ENCODE results near the gene PTCHD4.
"Not testable (repeated sequence)": the region's sequence is repeated elsewhere in the genome, so short reads cannot be mapped to it uniquely, and the experiment has no call there.

PTCHD4 gene

GRCh38 chr6:48111143-48111506 is at the start of gene PTCHD4:
Gene PTCHD4 (minus strand): TSS chr6:48111197. CDS start chr6:48068957, 42,240 bp downstream.
- in situ Hi-C loops (cut with MboI; ENCODE audit: low pct_unique_long_range_greater_than_20kb, low sequenced_read_pairs): no loop called here
- DNase-seq: peak; percentile 34

DNA sequence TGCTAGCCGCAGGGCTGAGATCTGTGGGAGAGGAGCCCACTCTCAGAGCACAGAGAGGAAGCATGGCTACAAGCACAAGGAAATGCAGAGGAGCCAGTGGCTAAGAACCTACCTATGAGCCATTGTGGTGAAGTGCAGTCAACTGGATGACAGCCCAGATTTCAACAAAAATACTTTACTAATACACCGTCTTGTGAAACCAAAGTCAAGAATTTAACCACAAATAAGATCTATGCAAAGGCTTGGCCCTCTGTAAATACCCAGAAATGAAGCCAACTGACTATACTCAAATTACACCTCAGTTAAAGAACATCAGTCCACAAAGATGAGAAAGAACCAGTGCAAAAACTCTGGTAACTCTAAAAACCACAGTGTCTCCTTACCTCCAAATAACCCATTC is 40.1 kb upstream of the PTCHD4 start:
- in situ Hi-C loops (cut with MboI; ENCODE audit: low pct_unique_long_range_greater_than_20kb, low sequenced_read_pairs): no loop called here
- DNase-seq: no peak

DNA sequence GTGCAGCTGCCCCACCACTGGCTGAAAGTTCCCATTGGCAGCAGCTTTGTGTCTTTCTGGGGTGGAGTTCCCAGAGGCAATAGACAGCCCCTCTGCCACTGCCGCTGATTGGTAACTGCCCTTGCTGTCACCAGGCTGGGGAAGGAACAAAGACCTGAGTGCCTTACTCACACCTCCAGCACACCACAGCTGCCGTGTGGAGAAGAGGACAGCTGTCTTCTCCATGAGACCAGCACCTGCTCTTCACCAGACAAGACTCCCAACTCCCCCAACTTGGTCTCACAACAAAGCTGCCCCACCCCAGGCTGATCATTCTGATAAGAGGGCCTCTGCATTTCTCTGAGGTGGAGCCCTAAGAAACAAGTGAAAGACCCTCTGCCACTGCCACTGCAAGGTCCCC is 39.7 kb upstream of the PTCHD4 start:
- DNase-seq: no peak
- in situ Hi-C loops (cut with MboI; ENCODE audit: low pct_unique_long_range_greater_than_20kb, low sequenced_read_pairs): no loop called here

DNA sequence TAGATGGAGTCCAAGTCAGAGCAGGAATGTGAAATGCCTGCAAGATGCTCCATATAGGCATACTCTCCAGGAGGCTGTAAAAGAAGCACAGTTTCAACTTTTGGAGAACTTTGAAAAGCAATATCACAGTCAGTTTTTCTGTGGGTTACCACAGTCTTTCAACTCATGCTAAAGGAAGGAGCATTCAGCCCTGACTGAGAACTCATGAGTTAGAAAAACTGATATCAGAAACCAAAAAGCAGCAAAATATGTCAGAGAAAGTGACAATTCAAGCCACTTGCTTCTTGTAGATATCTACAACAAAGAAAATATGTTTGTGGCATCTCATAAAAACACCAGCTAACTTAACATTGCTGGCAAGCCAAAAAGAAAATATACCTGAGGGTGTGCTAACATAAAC is 36.1 kb upstream of the PTCHD4 start:
- in situ Hi-C loops (cut with MboI; ENCODE audit: low pct_unique_long_range_greater_than_20kb, low sequenced_read_pairs): no loop called here
- DNase-seq: no peak

- no peak for DNase-seq
- in situ Hi-C loops (cut with MboI; ENCODE audit: low pct_unique_long_range_greater_than_20kb, low sequenced_read_pairs): no loop called here
These were observed 33.0 kb upstream of the PTCHD4 start for GRCh38 chr6:48144021-48144420.

- in situ Hi-C loops (cut with MboI; ENCODE audit: low pct_unique_long_range_greater_than_20kb, low sequenced_read_pairs): no loop called here
- DNase-seq: no peak
These were observed 31.0 kb upstream of the PTCHD4 start for GRCh38 chr6:48141975-48142374.

DNA sequence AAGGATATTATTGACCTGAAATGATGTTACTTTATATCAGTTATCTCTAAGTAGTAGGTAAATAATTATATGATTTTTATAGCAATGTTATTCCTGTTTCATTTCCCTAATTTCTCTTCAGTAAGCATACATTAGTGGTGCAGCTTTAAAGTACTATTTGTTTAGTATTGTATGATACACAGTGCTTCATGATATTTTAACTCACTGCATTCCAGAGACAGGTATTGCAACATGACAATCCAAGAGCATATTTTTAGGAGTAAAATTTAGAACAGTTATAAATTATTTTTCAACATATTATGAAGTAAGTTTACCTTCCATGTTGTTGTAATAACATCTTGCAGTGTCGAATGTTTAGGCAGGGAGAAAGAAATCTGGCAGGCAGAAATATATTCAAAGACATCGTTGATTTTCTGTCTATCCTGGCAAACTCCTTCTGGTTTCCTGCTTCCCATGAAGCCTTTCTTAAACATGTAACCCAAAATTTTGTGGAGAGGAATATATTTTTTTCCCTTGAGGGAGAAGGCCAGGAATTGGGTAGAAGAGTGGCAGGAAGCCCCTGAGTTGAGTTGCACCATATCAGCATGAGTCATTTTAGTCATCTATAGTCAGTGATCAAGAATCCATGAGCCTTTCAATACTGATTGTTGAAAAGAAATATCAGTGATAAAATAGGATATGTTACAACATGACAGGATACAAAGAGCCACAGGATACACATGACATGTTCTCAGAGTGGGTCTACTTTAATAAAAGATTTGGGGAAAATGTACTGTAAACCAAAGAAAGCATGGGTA is 29.0 kb upstream of the PTCHD4 start:
- no peak for DNase-seq
- in situ Hi-C loops (cut with MboI; ENCODE audit: low pct_unique_long_range_greater_than_20kb, low sequenced_read_pairs): no loop called here

GRCh38 chr6:48136856-48137255 is 25.9 kb upstream of the PTCHD4 start:
- in situ Hi-C loops (cut with MboI; ENCODE audit: low pct_unique_long_range_greater_than_20kb, low sequenced_read_pairs): no loop called here
- DNase-seq: no peak

DNA sequence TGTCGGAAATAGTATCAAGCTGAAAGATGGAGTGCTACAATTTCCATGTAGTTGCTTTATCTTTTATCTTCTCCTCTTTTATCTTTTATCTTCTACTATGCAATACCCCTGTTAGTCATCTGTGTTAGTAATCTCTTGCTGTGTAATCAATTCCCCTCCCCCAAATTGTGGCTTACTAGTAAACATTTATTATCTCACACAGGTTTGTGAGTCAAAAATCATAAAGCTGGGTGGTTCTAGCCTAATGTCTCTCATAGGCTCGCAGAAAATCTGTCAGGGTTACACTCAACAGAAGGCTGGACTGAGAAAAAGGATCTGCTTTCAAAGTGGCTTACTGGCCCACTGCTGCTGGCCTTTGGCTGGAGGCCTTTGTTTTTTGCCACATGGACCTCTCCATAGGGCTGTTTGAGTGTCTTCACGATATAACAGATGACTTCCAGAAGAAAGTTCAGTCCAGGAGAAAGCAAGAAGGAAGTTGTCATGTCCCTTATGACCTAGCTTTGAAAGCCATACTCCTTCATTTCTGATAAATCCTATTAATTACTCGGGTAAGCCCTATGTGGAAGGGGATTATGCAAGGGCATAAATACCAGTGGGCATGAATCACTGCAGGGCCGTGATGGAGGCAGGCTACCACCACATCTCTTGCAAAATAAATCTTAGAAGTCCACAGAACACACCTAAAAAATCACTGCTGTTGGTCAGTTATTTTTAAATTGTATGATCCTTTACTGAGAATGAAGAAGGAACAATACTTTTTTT is 24.5 kb upstream of the PTCHD4 start:
- no peak for DNase-seq
- in situ Hi-C loops (cut with MboI; ENCODE audit: low pct_unique_long_range_greater_than_20kb, low sequenced_read_pairs): no loop called here

DNA sequence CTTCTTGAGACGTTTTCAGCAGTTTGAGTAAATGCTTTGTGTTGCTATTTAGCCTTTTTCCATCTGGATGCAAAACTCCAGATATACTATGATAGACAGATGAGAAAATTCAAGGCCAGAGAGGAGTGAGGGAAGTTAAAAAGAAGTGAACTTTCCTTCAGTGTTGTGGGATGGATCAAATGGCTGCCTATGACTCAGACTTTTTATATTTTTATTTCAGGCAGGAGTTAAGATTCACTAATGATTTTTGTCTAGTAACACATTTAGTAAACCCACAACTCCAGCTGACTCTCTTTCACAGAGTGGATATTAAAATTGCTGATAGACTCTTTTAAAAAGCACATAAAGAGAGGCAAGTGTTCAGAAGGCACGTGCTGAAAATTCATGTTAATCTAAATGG is 23.2 kb upstream of the PTCHD4 start:
- in situ Hi-C loops (cut with MboI; ENCODE audit: low pct_unique_long_range_greater_than_20kb, low sequenced_read_pairs): no loop called here
- no peak for DNase-seq

- in situ Hi-C loops (cut with MboI; ENCODE audit: low pct_unique_long_range_greater_than_20kb, low sequenced_read_pairs): no loop called here
These were observed 12.6 kb upstream of the PTCHD4 start for GRCh38 chr6:48123601-48124000.

DNA sequence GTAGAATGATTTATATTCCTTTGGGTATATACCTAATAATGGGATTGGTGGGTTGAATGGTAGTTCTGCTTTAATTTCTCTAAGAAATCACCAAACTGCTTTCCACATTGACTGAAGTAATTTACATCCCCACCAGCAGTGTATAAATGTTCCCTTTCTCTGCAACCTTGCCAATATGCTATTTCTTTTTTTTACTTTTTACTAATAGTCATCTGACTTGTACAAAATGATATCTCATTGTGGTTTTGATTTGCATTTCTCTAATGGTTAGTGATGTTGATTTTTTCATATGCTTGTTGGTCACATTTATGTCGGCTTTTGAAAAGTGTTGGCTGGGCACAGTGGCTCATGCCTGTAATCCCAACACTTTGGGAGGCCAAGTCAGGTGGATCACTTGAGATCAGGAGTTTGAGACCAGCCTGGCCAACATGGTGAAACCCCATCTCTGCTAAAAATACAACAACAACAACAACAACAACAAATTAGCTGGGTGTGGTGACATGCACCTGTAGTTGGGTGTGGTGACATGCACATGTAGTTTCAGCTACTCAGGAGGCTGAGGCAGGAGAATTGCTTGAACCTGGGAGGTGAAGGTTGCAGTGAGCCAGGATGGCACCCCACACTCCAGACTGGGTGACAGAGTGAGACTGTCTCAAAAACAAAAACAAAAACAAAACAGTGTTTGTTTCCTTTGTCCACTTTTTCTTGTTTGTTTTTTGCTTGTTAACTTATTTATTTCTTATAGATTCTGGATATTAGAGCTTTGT is 11.2 kb upstream of the PTCHD4 start:
- DNase-seq; in situ Hi-C loops (cut with MboI; ENCODE audit: low pct_unique_long_range_greater_than_20kb, low sequenced_read_pairs): not testable (repeated sequence)

More at GRCh38 chr6:48123601-48124000, 12.6 kb upstream of the PTCHD4 start:
- no peak for DNase-seq

DNA sequence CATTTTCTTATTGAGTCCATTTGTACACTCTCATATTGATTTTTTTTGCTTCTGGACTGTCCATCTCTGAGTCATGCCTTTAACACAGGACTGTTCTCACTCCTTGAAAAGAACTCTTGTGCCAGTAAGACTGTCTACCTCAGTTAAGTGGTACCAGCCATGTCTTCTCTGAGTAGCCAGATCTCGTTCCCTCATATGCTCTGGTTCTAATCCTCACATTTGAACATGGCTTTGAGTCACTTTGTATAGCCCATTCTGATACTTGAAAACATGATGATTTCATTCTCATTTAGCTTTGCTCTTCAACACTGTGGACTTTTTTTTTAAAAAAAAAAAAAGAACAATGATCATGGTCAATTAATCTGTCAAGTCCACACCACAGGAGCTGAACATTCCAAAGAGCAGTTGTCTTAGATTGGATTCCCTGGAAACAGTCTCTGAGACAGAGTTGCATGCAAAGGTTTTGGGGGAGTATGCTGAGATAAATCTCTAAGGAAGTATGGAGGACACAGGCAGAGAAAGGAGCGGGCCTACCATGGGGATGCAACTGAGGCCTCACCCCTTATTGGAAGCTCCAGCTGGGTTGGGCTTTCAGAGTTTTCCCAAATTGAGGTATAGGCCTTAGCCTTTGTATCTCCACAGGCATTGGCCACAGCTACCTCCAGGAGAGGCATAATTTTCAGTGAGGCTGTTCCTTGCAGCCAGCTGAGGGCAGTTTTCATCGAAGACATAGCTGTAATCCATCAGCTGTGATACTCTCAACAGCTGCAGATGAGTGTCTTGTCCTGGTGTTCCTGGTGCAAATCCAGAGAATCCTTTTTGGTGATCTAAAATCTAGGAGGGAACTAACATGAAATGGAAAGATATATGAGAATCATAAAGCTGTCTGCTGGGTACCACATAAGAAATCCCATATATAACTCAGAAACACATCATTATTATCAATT is 6.0 kb upstream of the PTCHD4 start:
- no peak for DNase-seq
- in situ Hi-C loops (cut with MboI; ENCODE audit: low pct_unique_long_range_greater_than_20kb, low sequenced_read_pairs): no loop called here

- in situ Hi-C loops (cut with MboI; ENCODE audit: low pct_unique_long_range_greater_than_20kb, low sequenced_read_pairs): no loop called here
- DNase-seq: no peak
These were observed 2.1 kb upstream of the PTCHD4 start for GRCh38 chr6:48113130-48113529.

- DNase-seq: no peak
- in situ Hi-C loops (cut with MboI; ENCODE audit: low pct_unique_long_range_greater_than_20kb, low sequenced_read_pairs): no loop called here
These were observed 578 bp upstream of the PTCHD4 start for GRCh38 chr6:48111575-48111974.

GRCh38 chr6:48110436-48111142 is 408 bp downstream of the PTCHD4 start:
- DNase-seq: no peak
- in situ Hi-C loops (cut with MboI; ENCODE audit: low pct_unique_long_range_greater_than_20kb, low sequenced_read_pairs): no loop called here

- in situ Hi-C loops (cut with MboI; ENCODE audit: low pct_unique_long_range_greater_than_20kb, low sequenced_read_pairs): no loop called here
- DNase-seq: no peak
These were observed 1.1 kb downstream of the PTCHD4 start for GRCh38 chr6:48109944-48110343.

DNA sequence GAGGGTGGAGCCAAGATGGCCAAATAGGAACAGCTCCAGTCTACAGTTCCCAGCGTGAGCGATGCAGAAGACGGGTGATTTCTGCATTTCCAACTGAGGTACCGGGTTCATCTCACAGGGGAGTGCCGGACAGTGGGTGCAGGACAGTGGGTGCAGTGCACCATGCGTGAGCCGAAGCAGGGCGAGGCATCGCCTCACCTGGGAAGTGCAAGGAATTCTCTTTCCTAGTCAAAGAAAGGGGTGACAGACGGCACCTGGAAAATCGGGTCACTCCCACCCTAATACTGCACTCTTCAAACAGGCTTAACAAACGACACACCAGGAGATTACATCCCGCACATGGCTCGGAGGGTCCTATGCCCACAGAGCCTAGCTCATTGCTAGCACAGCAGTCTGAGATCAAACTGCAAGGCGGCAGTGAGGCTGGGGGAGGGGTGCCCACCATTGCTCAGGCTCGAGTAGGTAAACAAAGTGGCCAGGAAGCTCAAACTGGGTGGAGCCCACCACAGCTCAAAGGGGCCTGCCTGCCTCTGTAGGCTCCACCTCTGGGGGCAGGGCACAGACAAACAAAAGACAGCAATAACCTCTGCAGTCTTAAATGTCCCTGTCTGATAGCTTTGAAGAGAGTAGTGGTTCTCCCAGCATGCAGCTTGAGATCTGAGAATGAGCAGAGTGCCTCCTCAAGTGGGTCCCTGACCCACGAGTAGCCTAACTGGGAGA is 8.4 kb downstream of the PTCHD4 start:
- in situ Hi-C loops (cut with MboI; ENCODE audit: low pct_unique_long_range_greater_than_20kb, low sequenced_read_pairs); DNase-seq: not testable (repeated sequence)
